ENCODE measurements around the gene CLCA4.

The CLCA4 gene

GRCh38 chr1:86621286-86621685 is 74.4 kb downstream of the CLCA4 start:
- H3K4me1 ChIP-seq (ENCODE audit: control insufficient read depth, insufficient read depth, low read length) = no peaks in the 10 kb centered on the region
- H3K9ac ChIP-seq (ENCODE audit: low read depth, low read length) = no peak overlapping the region
- H3K4me2 ChIP-seq (ENCODE audit: low read length) = no peak overlapping the region
- H3K9me3 ChIP-seq (replicated peaks; ENCODE audit: low read length) = no peaks in the 10 kb centered on the region
- no peak overlapping the region for H3K4me3 ChIP-seq (ENCODE audit: low read length)
- H3K27me3 ChIP-seq (ENCODE audit: control insufficient read depth, insufficient read depth, low read length) = peaks cover 12% of the 10 kb centered on the region
- no peaks in the 10 kb centered on the region for H3K36me3 ChIP-seq (ENCODE audit: insufficient read depth, low read length)

All from skeletal muscle satellite cell (primary cell).